CD8-positive, alpha-beta memory T cell (primary cell): Measurements from ENCODE around the gene EIF4E. TPM values are rescaled to one million over a fixed set of nuclear protein-coding genes. Genes with fewer than 3 reads are reported as not detected.
"Not testable (repeated sequence)": the region's sequence is repeated elsewhere in the genome, so short reads cannot be mapped to it uniquely, and the experiment has no call there.

ENCODE experiments used
- CTCF ChIA-PET: fragments of 350-600 bp; sonication (Branson Sonifier 250); formaldehyde crosslinking; loops from one replicate; lab custom pipeline; 2021; ENCODE audit warnings: antibody characterized with exemption; lab: Charles Lee
- POLR2A ChIA-PET: fragments of 350-600 bp; sonication (Branson Sonifier 250); formaldehyde crosslinking; loops from one replicate; lab custom pipeline; 2021; ENCODE audit warnings: antibody characterized with exemption; lab: Charles Lee
- DNase-seq, 5 donors: peaks; one replicate each; pipeline versions ENCODE4 v3.0.0 to v3.0.0-alpha.2; 2020 to 2022; ENCODE audit warnings: mixed read lengths in 1 of 5
- H3K27ac ChIP-seq: one replicate; pipeline ENCODE4 v1.7.0; 2013; ENCODE audit warnings: low read depth, mild to moderate bottlenecking, low read length, moderate library complexity
- H3K27me3 ChIP-seq: 2 replicates; pipeline ENCODE4 v1.7.0; 2013; ENCODE audit warnings: low read length, mild to moderate bottlenecking; ENCODE audit not compliant: insufficient read depth, poor library complexity, severe bottlenecking
- H3K36me3 ChIP-seq: 2 replicates; pipeline ENCODE4 v1.7.0; 2013; ENCODE audit warnings: mild to moderate bottlenecking, low read length, moderate library complexity; ENCODE audit not compliant: insufficient read depth
- H3K4me1 ChIP-seq: 2 replicates; pipeline ENCODE4 v1.7.0; 2013; ENCODE audit warnings: mild to moderate bottlenecking, low read length, moderate library complexity; ENCODE audit not compliant: insufficient read depth
- H3K4me3 ChIP-seq: 2 replicates; pipeline ENCODE4 v1.7.0; 2013; ENCODE audit warnings: mild to moderate bottlenecking, low read length
- H3K9me3 ChIP-seq: 2 replicates; pipeline ENCODE4 v1.7.0; 2013; ENCODE audit warnings: mild to moderate bottlenecking, low read length
- H3K27ac Mint-ChIP-seq, 8 donors: one replicate each; pipeline ENCODE4 v1.8.0; 2020 to 2021; ENCODE audit warnings: mixed read lengths in 8 of 8, mild to moderate bottlenecking in 6 of 8, inconsistent platforms in 3 of 8, moderate library complexity in 3 of 8
- H3K27me3 Mint-ChIP-seq, 2 donors: one replicate each; pipeline ENCODE4 v1.8.0; 2020 to 2021; ENCODE audit warnings: mixed read lengths in 2 of 2, mild to moderate bottlenecking in 1 of 2, moderate library complexity in 1 of 2
- H3K36me3 Mint-ChIP-seq, 3 donors: one replicate each; pipeline ENCODE4 v1.8.0; 2020 to 2021; ENCODE audit warnings: mixed read lengths in 3 of 3, inconsistent platforms in 1 of 3, mild to moderate bottlenecking in 1 of 3
- H3K4me1 Mint-ChIP-seq, 3 donors: one replicate each; pipeline ENCODE4 v1.8.0; 2020 to 2021; ENCODE audit warnings: mixed read lengths in 3 of 3, inconsistent platforms in 1 of 3, mild to moderate bottlenecking in 1 of 3
- H3K4me3 Mint-ChIP-seq, 7 donors: one replicate each; pipeline ENCODE4 v1.8.0; 2020 to 2021; ENCODE audit warnings: mixed read lengths in 7 of 7, mild to moderate bottlenecking in 6 of 7, moderate library complexity in 4 of 7, inconsistent platforms in 2 of 7
- H3K9me3 Mint-ChIP-seq, 5 donors: one replicate each; pipeline ENCODE4 v1.8.0; 2020 to 2022; ENCODE audit warnings: mixed read lengths in 5 of 5, mild to moderate bottlenecking in 3 of 5, moderate library complexity in 2 of 5, inconsistent platforms in 1 of 5
- polyA plus RNA-seq: library from polyadenylated mRNA; unstranded; fragments of 300-500 nt; fragmentation: Illumina TruSeq; gene quantifications from one replicate; pipeline ENCODE4 v1.2.3, GENCODE V29; 2021
- total RNA-seq, 2 experiments: library from RNA; stranded (reverse); gene quantifications; one replicate each; pipeline ENCODE4 v1.2.3, GENCODE V29; 2021

Gene EIF4E
- total and polyA plus RNA-seq, 3 experiments from 2014 or later, result 58.5 to 168 (median 157) TPM

DNA sequence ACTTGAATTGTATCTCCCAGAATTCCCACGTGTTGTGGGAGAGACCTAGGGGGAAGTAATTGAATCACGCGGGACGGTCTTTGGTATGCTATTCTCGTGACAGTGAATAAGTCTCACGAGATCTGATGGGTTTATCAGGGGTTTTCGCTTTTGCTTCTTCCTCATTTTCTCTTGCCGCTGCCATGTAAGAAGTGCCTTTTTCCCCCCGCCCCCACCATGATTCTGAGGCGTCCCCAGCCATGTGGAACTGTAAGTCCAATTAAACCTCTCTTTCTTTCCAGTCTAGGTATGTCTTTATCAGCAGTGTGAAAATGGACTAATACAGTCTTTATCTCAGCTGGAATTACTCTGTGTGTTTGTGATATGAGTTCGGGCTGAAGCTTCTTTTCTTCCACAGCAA is 86.0 kb downstream of the EIF4E start:
- H3K27ac ChIP-seq, H3K4me1 ChIP-seq, CTCF ChIA-PET, H3K4me1 Mint-ChIP-seq, H3K27me3 ChIP-seq, POLR2A ChIA-PET, H3K27me3 Mint-ChIP-seq, DNase-seq, H3K4me3 Mint-ChIP-seq, H3K4me3 ChIP-seq, H3K27ac Mint-ChIP-seq, H3K36me3 ChIP-seq, H3K9me3 ChIP-seq: not testable (repeated sequence)
- peaks cover 0 to 22% (median 1%) of the 10 kb centered on the region in 3 donors for H3K36me3 Mint-ChIP-seq
- H3K9me3 Mint-ChIP-seq, result peaks cover 5 to 19% (median 6%) of the 10 kb centered on the region in 5 donors

DNA sequence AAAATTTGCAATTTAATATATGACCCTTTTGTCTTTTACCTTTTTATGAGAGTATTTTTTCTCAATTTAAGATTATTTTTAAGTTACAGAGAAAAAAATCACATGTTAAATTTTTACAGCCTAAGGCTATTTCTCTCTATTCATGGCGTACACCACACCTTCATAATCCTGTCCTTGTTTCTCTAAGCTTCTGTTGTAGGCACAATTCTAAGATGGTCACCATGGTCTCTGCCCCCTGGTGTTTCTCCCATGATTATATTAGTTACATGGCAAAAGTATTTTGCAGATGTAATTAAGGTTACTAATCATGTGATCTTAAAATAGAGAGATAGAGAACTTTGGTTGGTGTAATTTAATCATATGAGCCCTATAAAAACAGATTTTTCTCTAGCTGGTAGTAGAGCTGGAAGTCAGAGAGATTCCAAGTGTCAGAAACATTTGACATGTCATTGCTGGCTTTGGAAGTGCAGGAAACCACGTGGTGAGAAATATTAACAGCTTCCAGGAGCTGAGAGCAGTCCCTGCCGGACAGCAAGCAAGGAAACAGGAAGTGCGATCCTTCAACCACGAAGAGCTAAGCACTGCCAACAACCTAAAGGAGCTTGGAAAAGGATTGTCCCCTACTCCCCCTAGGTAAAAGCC is 89.8 kb downstream of the EIF4E start:
- Mint-ChIP-seq H3K4me3 (no peak overlapping the region), H3K4me1 (peaks cover 0 to 3% (median 0%) of the 10 kb centered on the region in 3 donors), H3K9me3 (no peaks in the 10 kb centered on the region), H3K27me3 (no peaks in the 10 kb centered on the region), H3K36me3 (peaks cover 0 to 3% (median 1%) of the 10 kb centered on the region in 3 donors), H3K27ac (no peak overlapping the region)
- Histone ChIP-seq H3K4me3 (no peak overlapping the region), H3K27me3 (no peaks in the 10 kb centered on the region), H3K27ac (no peak overlapping the region), H3K9me3 (no peaks in the 10 kb centered on the region), H3K4me1 (no peaks in the 10 kb centered on the region), H3K36me3 (no peaks in the 10 kb centered on the region)
- ChIA-PET CTCF (interaction anchor here (1.8 kb wide), 1 partner anchor 372 kb away, joined by 7 read pairs; no protein-coding TSS in a partner anchor), POLR2A (no interaction called here)
- no peak for DNase-seq

DNA sequence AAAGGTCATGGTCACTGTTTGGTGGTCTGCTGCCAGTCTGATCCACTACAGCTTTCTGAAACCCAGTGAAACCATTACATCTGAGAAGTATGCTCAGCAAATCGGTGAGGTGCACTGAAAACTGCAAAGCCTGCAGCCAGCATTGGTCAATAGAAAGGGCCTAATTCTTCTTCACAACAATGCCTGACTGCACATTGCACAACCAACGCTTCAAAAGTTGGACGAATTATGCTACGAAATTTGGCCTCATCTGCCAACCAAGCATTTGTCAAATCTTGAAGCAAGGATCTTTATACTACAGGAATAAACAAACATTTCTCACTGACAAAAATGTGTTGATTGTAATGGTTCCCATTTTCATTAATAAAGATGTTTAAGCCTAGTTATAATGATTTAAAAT is 90.4 kb downstream of the EIF4E start:
- no peak overlapping the region for H3K27ac Mint-ChIP-seq
- no peak overlapping the region for H3K27ac ChIP-seq
- peaks cover 0 to 3% (median 3%) of the 10 kb centered on the region in 3 donors for H3K36me3 Mint-ChIP-seq
- no peaks in the 10 kb centered on the region for H3K36me3 ChIP-seq
- ChIA-PET CTCF (interaction anchor here (1.8 kb wide), 1 partner anchor 371 kb away, joined by 7 read pairs; no protein-coding TSS in a partner anchor), POLR2A (no interaction called here)
- no peaks in the 10 kb centered on the region for H3K9me3 Mint-ChIP-seq
- no peaks in the 10 kb centered on the region for H3K27me3 Mint-ChIP-seq
- DNase-seq, result no peak
- peaks cover 0 to 3% (median 0%) of the 10 kb centered on the region in 3 donors for H3K4me1 Mint-ChIP-seq
- no peaks in the 10 kb centered on the region for H3K4me1 ChIP-seq
- no peak overlapping the region for H3K4me3 ChIP-seq
- no peak overlapping the region for H3K4me3 Mint-ChIP-seq
- H3K27me3 ChIP-seq, result no peaks in the 10 kb centered on the region
- H3K9me3 ChIP-seq, result no peaks in the 10 kb centered on the region

GRCh38 chr4:98833384-98833783 is 95.5 kb downstream of the EIF4E start:
- no peak overlapping the region for H3K4me3 ChIP-seq
- no peak overlapping the region for H3K27ac ChIP-seq
- H3K9me3 ChIP-seq, result no peaks in the 10 kb centered on the region
- H3K27ac Mint-ChIP-seq, result no peak overlapping the region
- ChIA-PET CTCF (no interaction called here), POLR2A (no interaction called here)
- no peaks in the 10 kb centered on the region for H3K9me3 Mint-ChIP-seq
- H3K4me1 Mint-ChIP-seq, result peaks cover 0 to 4% (median 0%) of the 10 kb centered on the region in 3 donors
- no peak for DNase-seq
- no peak overlapping the region for H3K4me3 Mint-ChIP-seq
- H3K27me3 ChIP-seq, result no peaks in the 10 kb centered on the region
- no peaks in the 10 kb centered on the region for H3K27me3 Mint-ChIP-seq
- H3K4me1 ChIP-seq, result no peaks in the 10 kb centered on the region
- no peaks in the 10 kb centered on the region for H3K36me3 ChIP-seq
- H3K36me3 Mint-ChIP-seq, result peaks cover 0 to 2% (median 0%) of the 10 kb centered on the region in 3 donors

- H3K4me1 Mint-ChIP-seq, H3K9me3 Mint-ChIP-seq, DNase-seq, H3K9me3 ChIP-seq, H3K27me3 ChIP-seq, H3K36me3 Mint-ChIP-seq, H3K4me3 ChIP-seq, H3K27ac Mint-ChIP-seq, H3K4me3 Mint-ChIP-seq, H3K27me3 Mint-ChIP-seq, H3K4me1 ChIP-seq, POLR2A ChIA-PET, H3K27ac ChIP-seq, H3K36me3 ChIP-seq: not testable (repeated sequence)
- CTCF ChIA-PET, result interaction anchor here (0.8 kb wide), 1 partner anchor 363 kb away, joined by 3 read pairs; no protein-coding TSS in a partner anchor
These were observed 97.9 kb downstream of the EIF4E start for GRCh38 chr4:98831036-98831435.

Other genes starting within 250 kb of the EIF4E start
- 10 to 100 TPM; 56.6 to 58.5 TPM for gene METAP1, start 66.6 kb upstream of the EIF4E start, total RNA-seq
- gene METAP1, start 66.6 kb upstream of the EIF4E start, polyA plus RNA-seq, result 30.4 TPM
- 100 to 1,000 TPM; 113 to 116 TPM for gene ADH5, start 159.7 kb upstream of the EIF4E start, total RNA-seq
- gene ADH5, start 159.7 kb upstream of the EIF4E start, polyA plus RNA-seq, result 127 TPM
- gene ADH4, start 215.2 kb upstream of the EIF4E start, total RNA-seq, result not detected
- not detected for gene ADH4, start 215.2 kb upstream of the EIF4E start, polyA plus RNA-seq